Natural killer cell (primary cell): ENCODE results near the gene SLC20A1. TPM values are rescaled to one million over a fixed set of nuclear protein-coding genes. Genes with fewer than 3 reads are reported as not detected.

Experiments
- ATAC-seq, 3 donors: fragments of 150-1000 bp in 2 of 3; fragments of 200-7000 bp in 1 of 3; cut with Tn5 transposase; 1 replicate in 1 of 3; 2 replicates in 2 of 3; pipeline ENCODE4 v1.10.0; 2021; ENCODE audit warnings: mild to moderate bottlenecking in 2 of 3, moderate library complexity in 2 of 3
- DNase-seq, 2 donors: peaks; one replicate each; pipeline versions ENCODE4 v3.0.0 to v3.0.0-alpha.2; 2013 to 2021; ENCODE audit warnings: mixed read lengths in 1 of 2
- H3K27ac ChIP-seq: one replicate; pipeline ENCODE4 v1.5.1; 2013; ENCODE audit warnings: mild to moderate bottlenecking, low read length
- H3K27me3 ChIP-seq: one replicate; pipeline ENCODE4 v1.6.1; 2013; ENCODE audit warnings: low read length; ENCODE audit not compliant: control insufficient read depth, insufficient read depth
- H3K36me3 ChIP-seq: one replicate; pipeline ENCODE4 v1.6.1; 2013; ENCODE audit warnings: low read length; ENCODE audit not compliant: control insufficient read depth, insufficient read depth
- H3K4me1 ChIP-seq: one replicate; pipeline ENCODE4 v1.6.1; 2013; ENCODE audit warnings: low read length; ENCODE audit not compliant: control insufficient read depth, insufficient read depth
- H3K4me3 ChIP-seq: one replicate; pipeline ENCODE4 v1.5.1; 2013; ENCODE audit warnings: low read length
- H3K9me3 ChIP-seq: one replicate; pipeline ENCODE4 v1.6.1; 2013; ENCODE audit warnings: low read length; ENCODE audit not compliant: control insufficient read depth, insufficient read depth
- H3K27ac Mint-ChIP-seq, 2 donors: one replicate each; pipeline ENCODE4 v1.8.0; 2022; ENCODE audit warnings: mild to moderate bottlenecking in 2 of 2, mixed read lengths in 2 of 2, moderate library complexity in 1 of 2
- H3K27me3 Mint-ChIP-seq, 2 donors: one replicate each; pipeline ENCODE4 v1.8.0; 2022; ENCODE audit warnings: low read depth in 2 of 2, mixed read lengths in 2 of 2
- H3K36me3 Mint-ChIP-seq: one replicate; pipeline ENCODE4 v1.8.0; 2022; ENCODE audit warnings: mixed read lengths
- H3K4me1 Mint-ChIP-seq, 2 donors: one replicate each; pipeline ENCODE4 v1.8.0; 2022; ENCODE audit warnings: mixed read lengths in 2 of 2
- H3K4me3 Mint-ChIP-seq: one replicate; pipeline ENCODE4 v1.8.0; 2022; ENCODE audit warnings: mild to moderate bottlenecking, moderate library complexity, mixed read lengths
- H3K9me3 Mint-ChIP-seq, 2 donors: one replicate each; pipeline ENCODE4 v1.8.0; 2022; ENCODE audit warnings: mixed read lengths in 2 of 2
- WGBS: methylation state at CpG from one replicate; pipeline ENCODE4 v1.1.7; 2013; ENCODE audit warnings: missing lambda C conversion rate; ENCODE audit not compliant: insufficient coverage; 5-methylcytosine and 5-hydroxymethylcytosine counted together
- intact Hi-C: fragments of 100-400 bp; cut with micrococcal nuclease; formaldehyde crosslinking; loops from one replicate; pipeline ENCODE4 v1.14.2; 2022
- total RNA-seq, 4 donors: library from RNA; stranded (reverse); fragments of 120-200 nt in 1 of 4; gene quantifications; one replicate each; pipeline versions ENCODE4 v1.2.3 to v1.2.4, GENCODE V29; 2013 to 2022
- TF ChIP-seq, protein P1 (sequence below): fragments of 200-600 bp; IDR thresholded peaks from one replicate; pipeline ENCODE4 v1.8.0; 2022; ENCODE audit warnings: antibody characterized with exemption

The SLC20A1 gene
- total RNA-seq, 3 donors from 2014 or later (not counting 1 experiment from before 2014, with no cell fraction given): 193 to 241 (median 233) TPM

DNA sequence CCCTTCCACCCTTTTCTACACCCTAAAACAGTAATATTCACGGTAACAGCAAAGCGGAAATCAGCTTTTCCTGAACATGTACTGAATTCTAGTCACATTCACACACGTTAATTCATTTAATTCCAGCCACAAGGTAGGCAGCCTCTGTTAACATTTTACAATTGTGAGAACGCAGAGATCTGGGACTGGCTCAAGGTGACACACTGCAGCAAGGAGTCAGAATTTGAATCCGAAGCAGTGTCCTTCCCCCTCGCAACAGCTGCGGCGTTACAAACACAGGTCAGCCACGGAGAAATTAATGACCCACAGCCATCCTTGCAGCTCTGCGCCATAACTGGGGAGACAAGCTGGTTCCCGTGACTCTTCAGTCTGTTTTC lies 818 bp upstream of the SLC20A1 start:
- DNase-seq (peak in 1 of 2 donors; percentile 37), ATAC-seq (peak in 1 of 3 donors; percentile 0)
- Histone ChIP-seq H3K27me3 (no peaks in the 10 kb centered on the region), H3K4me3 (peak overlapping the region; percentile 84), H3K4me1 (peaks cover 41% of the 10 kb centered on the region), H3K36me3 (peaks cover 32% of the 10 kb centered on the region), H3K9me3 (no peaks in the 10 kb centered on the region), H3K27ac (peak overlapping the region; percentile 89)
- H3K27me3 Mint-ChIP-seq: no peaks in the 10 kb centered on the region
- H3K36me3 Mint-ChIP-seq: peaks cover 23% of the 10 kb centered on the region
- under 1% methylated on average over 11 of the region's 11 CpGs for WGBS
- TF ChIP-seq, protein P1, sequence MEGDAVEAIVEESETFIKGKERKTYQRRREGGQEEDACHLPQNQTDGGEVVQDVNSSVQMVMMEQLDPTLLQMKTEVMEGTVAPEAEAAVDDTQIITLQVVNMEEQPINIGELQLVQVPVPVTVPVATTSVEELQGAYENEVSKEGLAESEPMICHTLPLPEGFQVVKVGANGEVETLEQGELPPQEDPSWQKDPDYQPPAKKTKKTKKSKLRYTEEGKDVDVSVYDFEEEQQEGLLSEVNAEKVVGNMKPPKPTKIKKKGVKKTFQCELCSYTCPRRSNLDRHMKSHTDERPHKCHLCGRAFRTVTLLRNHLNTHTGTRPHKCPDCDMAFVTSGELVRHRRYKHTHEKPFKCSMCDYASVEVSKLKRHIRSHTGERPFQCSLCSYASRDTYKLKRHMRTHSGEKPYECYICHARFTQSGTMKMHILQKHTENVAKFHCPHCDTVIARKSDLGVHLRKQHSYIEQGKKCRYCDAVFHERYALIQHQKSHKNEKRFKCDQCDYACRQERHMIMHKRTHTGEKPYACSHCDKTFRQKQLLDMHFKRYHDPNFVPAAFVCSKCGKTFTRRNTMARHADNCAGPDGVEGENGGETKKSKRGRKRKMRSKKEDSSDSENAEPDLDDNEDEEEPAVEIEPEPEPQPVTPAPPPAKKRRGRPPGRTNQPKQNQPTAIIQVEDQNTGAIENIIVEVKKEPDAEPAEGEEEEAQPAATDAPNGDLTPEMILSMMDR: no peak
- peak overlapping the region; percentile 94 for H3K4me3 Mint-ChIP-seq
- no peaks in the 10 kb centered on the region for H3K9me3 Mint-ChIP-seq
- intact Hi-C loops: loop anchor here (1.0 to 5.0 kb wide), 4 partner anchors 11 to 63 kb away; partner anchors contain the start of gene CHCHD5
- H3K4me1 Mint-ChIP-seq: peaks cover 81 to 84% of the 10 kb centered on the region in 2 donors
- peak overlapping the region; percentile 89 to 91 for H3K27ac Mint-ChIP-seq

DNA sequence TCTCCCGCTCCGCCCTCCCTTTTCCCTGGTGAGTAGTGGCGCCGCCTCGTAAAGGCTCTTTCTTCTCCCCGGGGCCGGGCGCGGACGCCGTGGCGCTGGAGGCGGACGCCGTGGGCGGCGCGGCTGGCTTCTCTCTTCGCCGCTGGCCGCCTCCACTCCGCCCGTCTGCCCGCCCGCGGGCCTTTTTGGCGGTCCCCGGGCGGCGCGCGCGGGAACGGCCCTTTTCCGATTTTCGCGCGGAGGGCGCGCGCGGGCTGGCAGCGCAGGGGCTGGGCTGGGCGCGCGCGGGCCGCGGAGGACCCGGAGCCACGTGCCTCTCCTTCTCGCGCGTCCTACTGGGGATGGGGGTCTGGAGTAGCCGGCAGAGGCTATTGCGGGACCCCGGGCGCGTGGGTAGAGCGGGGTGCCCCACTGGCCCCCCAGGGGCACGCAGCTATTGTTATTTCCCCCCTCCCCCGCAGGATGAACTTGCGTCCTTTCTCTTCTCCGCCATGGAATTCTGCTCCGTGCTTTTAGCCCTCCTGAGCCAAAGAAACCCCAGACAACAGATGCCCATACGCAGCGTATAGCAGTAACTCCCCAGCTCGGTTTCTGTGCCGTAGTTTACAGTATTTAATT lies 472 bp downstream of the SLC20A1 start:
- under 1% methylated on average over 65 of the region's 69 CpGs for WGBS
- peak; percentile 12 to 31 (median 19) for ATAC-seq
- peak overlapping the region; percentile 89 to 91 for H3K27ac Mint-ChIP-seq
- peak overlapping the region; percentile 95 for H3K4me3 ChIP-seq
- H3K36me3 Mint-ChIP-seq: peaks cover 28% of the 10 kb centered on the region
- peaks cover 41% of the 10 kb centered on the region for H3K36me3 ChIP-seq
- H3K4me1 Mint-ChIP-seq: peaks cover 77 to 80% of the 10 kb centered on the region in 2 donors
- H3K9me3 ChIP-seq: no peaks in the 10 kb centered on the region
- H3K4me1 ChIP-seq: peaks cover 38% of the 10 kb centered on the region
- no peaks in the 10 kb centered on the region for H3K27me3 Mint-ChIP-seq
- H3K27ac ChIP-seq: peak overlapping the region; percentile 90
- peak in 1 of 2 donors; percentile 61 for DNase-seq
- H3K4me3 Mint-ChIP-seq: peak overlapping the region; percentile 94
- TF ChIP-seq, protein P1: no peak
- intact Hi-C loops: loop anchor here (5.0 kb wide), 2 partner anchors 46 to 64 kb away; partner anchors contain the start of gene CHCHD5
- H3K9me3 Mint-ChIP-seq: no peaks in the 10 kb centered on the region
- H3K27me3 ChIP-seq: no peaks in the 10 kb centered on the region

DNA sequence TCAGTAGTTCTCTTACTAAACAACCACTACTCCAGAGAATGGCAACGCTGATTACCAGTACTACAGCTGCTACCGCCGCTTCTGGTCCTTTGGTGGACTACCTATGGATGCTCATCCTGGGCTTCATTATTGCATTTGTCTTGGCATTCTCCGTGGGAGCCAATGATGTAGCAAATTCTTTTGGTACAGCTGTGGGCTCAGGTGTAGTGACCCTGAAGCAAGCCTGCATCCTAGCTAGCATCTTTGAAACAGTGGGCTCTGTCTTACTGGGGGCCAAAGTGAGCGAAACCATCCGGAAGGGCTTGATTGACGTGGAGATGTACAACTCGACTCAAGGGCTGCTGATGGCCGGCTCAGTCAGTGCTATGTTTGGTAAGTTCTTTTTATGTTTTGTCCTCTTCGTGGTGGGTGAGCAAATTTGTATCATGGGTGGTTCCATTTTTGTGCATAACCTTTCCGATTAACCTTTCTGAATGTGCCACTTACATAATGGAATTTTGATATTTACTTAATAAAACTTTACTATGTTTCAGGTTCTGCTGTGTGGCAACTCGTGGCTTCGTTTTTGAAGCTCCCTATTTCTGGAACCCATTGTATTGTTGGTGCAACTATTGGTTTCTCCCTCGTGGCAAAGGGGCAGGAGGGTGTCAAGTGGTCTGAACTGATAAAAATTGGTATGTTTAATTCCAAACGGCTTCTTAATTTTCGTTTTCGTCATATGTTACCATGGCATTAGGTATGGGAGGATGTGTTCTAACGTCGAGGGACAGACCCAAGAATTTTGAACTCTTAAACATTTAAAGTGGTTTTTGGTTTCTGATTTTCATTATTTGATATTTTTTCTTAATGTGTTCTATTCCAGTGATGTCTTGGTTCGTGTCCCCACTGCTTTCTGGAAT lies 1.3 kb downstream of the SLC20A1 start:
- Mint-ChIP-seq H3K4me1 (peaks cover 78 to 79% of the 10 kb centered on the region in 2 donors), H3K27ac (peak overlapping the region; percentile 89 to 91), H3K27me3 (no peaks in the 10 kb centered on the region), H3K9me3 (no peaks in the 10 kb centered on the region), H3K36me3 (peaks cover 36% of the 10 kb centered on the region), H3K4me3 (peak overlapping the region; percentile 94)
- Histone ChIP-seq H3K4me3 (peak overlapping the region; percentile 95), H3K27me3 (no peaks in the 10 kb centered on the region), H3K27ac (peak overlapping the region; percentile 4), H3K4me1 (peaks cover 34% of the 10 kb centered on the region), H3K9me3 (no peaks in the 10 kb centered on the region), H3K36me3 (peaks cover 49% of the 10 kb centered on the region)
- 19% methylated on average over 18 of the region's 20 CpGs for WGBS
- intact Hi-C loops: loop anchor here (5.0 kb wide), 2 partner anchors 45 to 65 kb away; partner anchors contain the start of gene CHCHD5
- TF ChIP-seq, protein P1: no peak
- DNase-seq: peak in 1 of 2 donors; percentile 42
- no peak for ATAC-seq
